HepG2 (cell line): Measurements from ENCODE around the gene PLGRKT. TPM values are rescaled to one million over a fixed set of nuclear protein-coding genes. Genes with fewer than 3 reads are reported as not detected.

Experiments
- ARNT2 ChIP-seq: sonication (generic); formaldehyde crosslinking; IDR thresholded peaks from 2 replicates; pipeline ENCODE4 v1.8.0; 2022; ENCODE audit warnings: mild to moderate bottlenecking, low read depth, missing genetic modification reagents, moderate library complexity
- CHCHD3 ChIP-seq: sonication (generic); formaldehyde crosslinking; IDR thresholded peaks from 2 replicates; pipeline ENCODE4 v1.8.0; 2022; ENCODE audit warnings: mild to moderate bottlenecking, missing genetic modification reagents, moderate library complexity
- ELF4 ChIP-seq: sonication (generic); formaldehyde crosslinking; IDR thresholded peaks from 2 replicates; pipeline ENCODE4 v1.5.0; 2020; ENCODE audit warnings: missing genetic modification reagents, mild to moderate bottlenecking, moderate library complexity, borderline replicate concordance
- GABPB1 ChIP-seq: IDR thresholded peaks from 2 replicates; pipeline ENCODE4 v1.6.1; 2016; ENCODE audit warnings: mild to moderate bottlenecking, missing genetic modification reagents, moderate library complexity, missing compliant biosample characterization
- KDM3A ChIP-seq: IDR thresholded peaks from 2 replicates; pipeline ENCODE4 v1.6.1; 2018; ENCODE audit warnings: low read depth, missing compliant biosample characterization
- MTERF4 ChIP-seq: sonication (generic); formaldehyde crosslinking; IDR thresholded peaks from 2 replicates; pipeline ENCODE4 v1.8.0; 2023; ENCODE audit warnings: mild to moderate bottlenecking, missing genetic modification reagents
- PHF5A ChIP-seq: IDR thresholded peaks from one replicate; pipeline ENCODE4 v1.6.1; 2018; ENCODE audit warnings: low read depth, missing genetic modification reagents; ENCODE audit not compliant: unreplicated experiment
- SP5 ChIP-seq: IDR thresholded peaks from 2 replicates; pipeline ENCODE4 v1.6.1; 2016; ENCODE audit warnings: low read depth, borderline replicate concordance
- THAP11 ChIP-seq: IDR thresholded peaks from 2 replicates; pipeline ENCODE4 v1.6.1; 2016; ENCODE audit warnings: missing biosample characterization, missing genetic modification reagents
- TRIM22 ChIP-seq: fragments of 450-650 bp; IDR thresholded peaks from 2 replicates; pipeline ENCODE4 v1.6.1; 2017
- USF2 ChIP-seq, 2 experiments: sonication (generic) in 1 of 2; formaldehyde crosslinking in 1 of 2; IDR thresholded peaks; 2 replicates each; pipeline versions ENCODE4 v1.5.1 to v1.6.1; 2011 to 2020; ENCODE audit warnings: borderline replicate concordance in 1 of 2, low read depth in 1 of 2, low read length in 1 of 2, mild to moderate bottlenecking in 1 of 2, missing genetic modification reagents in 1 of 2, moderate library complexity in 1 of 2
- ZBTB21 ChIP-seq: sonication (generic); formaldehyde crosslinking; IDR thresholded peaks from 2 replicates; pipeline ENCODE4 v1.4.0; 2020; ENCODE audit warnings: missing genetic modification reagents
- ZFP91 ChIP-seq: sonication (generic); formaldehyde crosslinking; IDR thresholded peaks from 2 replicates; pipeline ENCODE4 v1.9.0; 2022; ENCODE audit warnings: missing genetic modification reagents, mild to moderate bottlenecking, borderline replicate concordance
- ZMYM2 ChIP-seq: sonication (generic); formaldehyde crosslinking; IDR thresholded peaks from 2 replicates; pipeline ENCODE4 v1.8.0; 2022; ENCODE audit warnings: mild to moderate bottlenecking, missing genetic modification reagents
- ZNF530 ChIP-seq: sonication (generic); formaldehyde crosslinking; IDR thresholded peaks from 2 replicates; pipeline ENCODE4 v1.5.0; 2020; ENCODE audit warnings: low read depth, mild to moderate bottlenecking, missing genetic modification reagents
- ZNF557 ChIP-seq: sonication (generic); formaldehyde crosslinking; IDR thresholded peaks from 2 replicates; pipeline ENCODE4 v1.4.0; 2020; ENCODE audit warnings: missing genetic modification reagents
- ZNF670 ChIP-seq: sonication (generic); formaldehyde crosslinking; IDR thresholded peaks from 2 replicates; pipeline ENCODE4 v1.8.0; 2022; ENCODE audit warnings: mild to moderate bottlenecking, missing genetic modification reagents, borderline replicate concordance
- ZNF720 ChIP-seq: sonication (generic); formaldehyde crosslinking; IDR thresholded peaks from 2 replicates; pipeline ENCODE4 v1.4.0; 2020; ENCODE audit warnings: missing genetic modification reagents
- polyA plus RNA-seq, 8 experiments: library from polyadenylated mRNA; depleted of rRNA in 3 of 8; stranded (reverse) in 7 of 8; unstranded in 1 of 8; fragments of >200 nt; fragmentation: Illumina TruSeq in 4 of 8; extraction: Trizol in 4 of 8; gene quantifications; 2 replicates each; pipeline versions ENCODE4 v1.2.1 to v1.2.3, GENCODE V29; 2011 to 2016; ENCODE audit warnings: low read depth in 4 of 8, missing spikeins in 1 of 8, mixed read lengths in 1 of 8; ENCODE audit not compliant: insufficient read depth in 1 of 8
- total RNA-seq, 5 experiments: library from RNA; depleted of rRNA; stranded (reverse); fragments of >200 nt; fragmentation: Illumina TruSeq; extraction: Trizol; gene quantifications; 2 replicates each; pipeline ENCODE4 v1.2.3, GENCODE V29; 2016; ENCODE audit warnings: low read depth in 1 of 5
- TF ChIP-seq, protein P1 (sequence below): IDR thresholded peaks from 2 replicates; pipeline ENCODE4 v1.4.0; 2020; ENCODE audit warnings: mild to moderate bottlenecking, missing genetic modification reagents

Gene PLGRKT
- total and polyA plus RNA-seq, 2 of the 13 experiments (the other 11 are each of a cell fraction or from before 2014, with no cell fraction given) = 5.0 to 15.8 TPM

GRCh38 chr9:5450359-5451091 is 12.8 kb upstream of the PLGRKT start, which contains the start of gene CD274 (continued):
- peak; percentile 33; the same call in 1 of the 2 replicates for TF ChIP-seq ZNF670 (CRISPR knock-in tag)
- peak; percentile 77; the same call in 1 of the 2 replicates for TF ChIP-seq ZFP91 (CRISPR knock-in tag)
- peak; percentile 65; the same call in 1 of the 2 replicates for TF ChIP-seq ZMYM2 (CRISPR knock-in tag)
- TF ChIP-seq ZNF720 (CRISPR knock-in tag) = no peak
- TF ChIP-seq, protein P1, sequence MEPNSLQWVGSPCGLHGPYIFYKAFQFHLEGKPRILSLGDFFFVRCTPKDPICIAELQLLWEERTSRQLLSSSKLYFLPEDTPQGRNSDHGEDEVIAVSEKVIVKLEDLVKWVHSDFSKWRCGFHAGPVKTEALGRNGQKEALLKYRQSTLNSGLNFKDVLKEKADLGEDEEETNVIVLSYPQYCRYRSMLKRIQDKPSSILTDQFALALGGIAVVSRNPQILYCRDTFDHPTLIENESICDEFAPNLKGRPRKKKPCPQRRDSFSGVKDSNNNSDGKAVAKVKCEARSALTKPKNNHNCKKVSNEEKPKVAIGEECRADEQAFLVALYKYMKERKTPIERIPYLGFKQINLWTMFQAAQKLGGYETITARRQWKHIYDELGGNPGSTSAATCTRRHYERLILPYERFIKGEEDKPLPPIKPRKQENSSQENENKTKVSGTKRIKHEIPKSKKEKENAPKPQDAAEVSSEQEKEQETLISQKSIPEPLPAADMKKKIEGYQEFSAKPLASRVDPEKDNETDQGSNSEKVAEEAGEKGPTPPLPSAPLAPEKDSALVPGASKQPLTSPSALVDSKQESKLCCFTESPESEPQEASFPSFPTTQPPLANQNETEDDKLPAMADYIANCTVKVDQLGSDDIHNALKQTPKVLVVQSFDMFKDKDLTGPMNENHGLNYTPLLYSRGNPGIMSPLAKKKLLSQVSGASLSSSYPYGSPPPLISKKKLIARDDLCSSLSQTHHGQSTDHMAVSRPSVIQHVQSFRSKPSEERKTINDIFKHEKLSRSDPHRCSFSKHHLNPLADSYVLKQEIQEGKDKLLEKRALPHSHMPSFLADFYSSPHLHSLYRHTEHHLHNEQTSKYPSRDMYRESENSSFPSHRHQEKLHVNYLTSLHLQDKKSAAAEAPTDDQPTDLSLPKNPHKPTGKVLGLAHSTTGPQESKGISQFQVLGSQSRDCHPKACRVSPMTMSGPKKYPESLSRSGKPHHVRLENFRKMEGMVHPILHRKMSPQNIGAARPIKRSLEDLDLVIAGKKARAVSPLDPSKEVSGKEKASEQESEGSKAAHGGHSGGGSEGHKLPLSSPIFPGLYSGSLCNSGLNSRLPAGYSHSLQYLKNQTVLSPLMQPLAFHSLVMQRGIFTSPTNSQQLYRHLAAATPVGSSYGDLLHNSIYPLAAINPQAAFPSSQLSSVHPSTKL (CRISPR knock-in tag) = peak; percentile 72
- peak; percentile 77; the same call in 1 of the 2 replicates for TF ChIP-seq SP5 (CRISPR knock-in tag)
- no peak for TF ChIP-seq ZBTB21 (CRISPR knock-in tag)
- TF ChIP-seq GABPB1 (CRISPR knock-in tag) = peak; percentile 86
- peak; percentile 60 for TF ChIP-seq THAP11
- TF ChIP-seq ARNT2 (CRISPR knock-in tag) = peak; percentile 80
- TF ChIP-seq TRIM22 = no peak
- TF ChIP-seq MTERF4 (CRISPR knock-in tag) = no peak; the same call in 1 of the 2 replicates
- no peak for TF ChIP-seq ZNF557 (CRISPR knock-in tag)
- TF ChIP-seq ZNF530 (CRISPR knock-in tag) = no peak
- no peak for TF ChIP-seq USF2 (IDR thresholded peaks at IDR 0.05; ENCODE audit: low read depth, low read length)
- TF ChIP-seq USF2 (CRISPR knock-in tag; IDR thresholded peaks at IDR 0.05; ENCODE audit: borderline replicate concordance) = no peak
- TF ChIP-seq KDM3A (CRISPR knock-in tag) = peak; percentile 90; the same call in 1 of the 2 replicates
- TF ChIP-seq PHF5A = no peak
- no peak for TF ChIP-seq ELF4 (CRISPR knock-in tag)
- TF ChIP-seq CHCHD3 (CRISPR knock-in tag) = 0 out of 2 replicates have a peak, but pooled peaks have one; percentile 49
